ENCODE measurements around the gene EPHB2. TPM values are rescaled to one million over a fixed set of nuclear protein-coding genes. Genes with fewer than 3 reads are reported as not detected.

EPHB2 gene
- total and polyA plus RNA-seq, 2 of the 13 experiments (the other 11 are each of a cell fraction or from before 2014, with no cell fraction given), result 0.03 to 0.11 TPM

GRCh38 chr1:22910286-22910685 lies 199.6 kb downstream of the EPHB2 start:
- DNase-seq (ENCODE audit: low spot score), result no peak
- no peak for TF ChIP-seq AGO2 (optimal IDR thresholded peaks at IDR 0.05; ENCODE audit: low read depth, low read length)
- TF ChIP-seq FOXO4 (CRISPR knock-in tag; conservative IDR thresholded peaks at IDR 0.05), result no peak
- TF ChIP-seq ZNF367 (CRISPR knock-in tag; IDR thresholded peaks at IDR 0.05; ENCODE audit: borderline replicate concordance), result no peak
- TF ChIP-seq ZNF280D (CRISPR knock-in tag; IDR thresholded peaks at IDR 0.05), result no peak
- no peak for TF ChIP-seq NR2F2 (IDR thresholded peaks at IDR 0.05; ENCODE audit: borderline replicate concordance, low read depth)
- TF ChIP-seq MEIS1 (CRISPR knock-in tag; IDR thresholded peaks at IDR 0.05; ENCODE audit: borderline replicate concordance), result no peak
- no peak for TF ChIP-seq ZNF232 (CRISPR knock-in tag; IDR thresholded peaks at IDR 0.05; ENCODE audit: borderline replicate concordance)
- no peak for TF ChIP-seq RERE (CRISPR knock-in tag; IDR thresholded peaks at IDR 0.05; ENCODE audit: low read depth)
- no peak for TF ChIP-seq SP140L (CRISPR knock-in tag; IDR thresholded peaks at IDR 0.05; ENCODE audit: borderline replicate concordance)
- no peak for TF ChIP-seq MYNN (CRISPR knock-in tag; IDR thresholded peaks at IDR 0.05; ENCODE audit: low read depth)
- no peak for TF ChIP-seq FOXP1 (IDR thresholded peaks at IDR 0.05)
- no peak for TF ChIP-seq FOXP1 (CRISPR knock-in tag; IDR thresholded peaks at IDR 0.05)
- TF ChIP-seq GABPB1 (CRISPR knock-in tag; IDR thresholded peaks at IDR 0.05), result no peak
- TF ChIP-seq RXRA (CRISPR knock-in tag; IDR thresholded peaks at IDR 0.05), result no peak
- no peak for TF ChIP-seq ATF7 (IDR thresholded peaks at IDR 0.05)
- no peak for TF ChIP-seq ATF7 (CRISPR knock-in tag; IDR thresholded peaks at IDR 0.05)

More at GRCh38 chr1:22910286-22910685, 199.6 kb downstream of the EPHB2 start:
- Histone ChIP-seq H3K27ac (ENCODE audit: extremely low read length, insufficient read depth, low read length) (no peak overlapping the region), H4K20me1 (ENCODE audit: insufficient read depth, low read length) (no peaks in the 10 kb centered on the region), H3K27me3 (ENCODE audit: control insufficient read depth in 1 of 2, insufficient read depth in 2 of 2, low read length in 2 of 2) (peaks cover 1 to 13% of the 10 kb centered on the region in 2 experiments; a peak in 3 of 5 replicates), H3K79me2 (ENCODE audit: insufficient read depth, low read length) (no peaks in the 10 kb centered on the region), H3K4me2 (ENCODE audit: low read depth, low read length) (no peak overlapping the region), H3K9ac (ENCODE audit: insufficient read depth, low read depth, low read length) (no peak overlapping the region), H3K9me3 (ENCODE audit: low read length) (no peaks in the 10 kb centered on the region), H3K36me3 (replicated peaks in 1 of 2; ENCODE audit: control insufficient read depth in 1 of 2, insufficient read depth in 2 of 2, low read length in 2 of 2) (no peaks in the 10 kb centered on the region), H2AFZ (ENCODE audit: low read length) (no peak overlapping the region), H3K4me3 (replicated peaks in 1 of 3; ENCODE audit: insufficient read depth in 1 of 3, low read depth in 2 of 3, low read length in 3 of 3) (no peak overlapping the region), H3K4me1 (ENCODE audit: insufficient read depth, low read length) (no peaks in the 10 kb centered on the region)
- POLR2A ChIA-PET, result no interaction called here
- WGBS (ENCODE audit: low lambda C conversion rate), result 53% methylated on average over 6 of the region's 13 CpGs
- ATAC-seq (no peak), FAIRE-seq (no peak)
- intact Hi-C loops (cut with micrococcal nuclease; ENCODE audit: unreplicated experiment), result no loop called here
- BruUV-seq (replicated peaks), result no TSS peak
- in situ Hi-C loops (cut with HindIII; ENCODE audit: extremely low pct_ligation_motif_present, low pct_unique_long_range_greater_than_20kb), result no loop called here
- CTCF ChIA-PET (ENCODE audit: low intra/inter-chr PET ratio, low total read pairs), result no interaction called here

Measured in HepG2 (cell line).